GM19397 (cell line): ENCODE data around the gene COL11A2.

Source experiments
- ATAC-seq: cut with Tn5 transposase; IDR thresholded peaks from one replicate; pipeline ENCODE4 v1.9.1; 2021; ENCODE audit warnings: mild to moderate bottlenecking, moderate library complexity; ENCODE audit not compliant: unreplicated experiment

Gene COL11A2

GRCh38 chr6:33206864-33207551 lies 14.7 kb upstream of the COL11A2 start:
- no peak for ATAC-seq

- ATAC-seq = no peak
Measured at GRCh38 chr6:33206027-33206863, 14.0 kb upstream of the COL11A2 start.

GRCh38 chr6:33205191-33206026 lies 13.1 kb upstream of the COL11A2 start:
- no peak for ATAC-seq

- ATAC-seq = peak; percentile 40
Measured at GRCh38 chr6:33204415-33205190, 12.3 kb upstream of the COL11A2 start, which contains the start of gene HSD17B8. TSS of gene HSD17B8 (plus strand) at chr6:33204655. CDS start at chr6:33204669, 14 bp downstream.

- no peak for ATAC-seq
Measured at GRCh38 chr6:33204165-33204414, 11.8 kb upstream of the COL11A2 start.

GRCh38 chr6:33203443-33204164 lies 11.3 kb upstream of the COL11A2 start:
- ATAC-seq = no peak

- no peak for ATAC-seq
Measured at GRCh38 chr6:33202799-33203198, 10.5 kb upstream of the COL11A2 start.

- no peak for ATAC-seq
Measured at GRCh38 chr6:33201935-33202334, 9.7 kb upstream of the COL11A2 start.

- ATAC-seq = no peak
Measured at GRCh38 chr6:33201147-33201545, 8.9 kb upstream of the COL11A2 start.

- ATAC-seq = peak; percentile 64
Measured at GRCh38 chr6:33200219-33201146, 8.2 kb upstream of the COL11A2 start, which contains the start of the genes RXRB and SLC39A7. TSS of gene RXRB (minus strand) at chr6:33200665. CDS start at chr6:33200476, 189 bp downstream. TSS of gene SLC39A7 (plus strand) at chr6:33200867. CDS start at chr6:33201246, 379 bp downstream.

GRCh38 chr6:33199687-33200218 lies 7.5 kb upstream of the COL11A2 start:
- ATAC-seq = peak; percentile 14

GRCh38 chr6:33198853-33199436 lies 6.7 kb upstream of the COL11A2 start:
- ATAC-seq = no peak

GRCh38 chr6:33198159-33198852 lies 6.0 kb upstream of the COL11A2 start:
- ATAC-seq = no peak

- ATAC-seq = no peak
Measured at GRCh38 chr6:33197431-33198048, 5.3 kb upstream of the COL11A2 start.

GRCh38 chr6:33195304-33196165 lies 3.3 kb upstream of the COL11A2 start:
- ATAC-seq = no peak

- no peak for ATAC-seq
Measured at GRCh38 chr6:33194431-33194979, 2.2 kb upstream of the COL11A2 start.
